ENCODE data around the gene CPED1.
"Not testable (repeated sequence)": the region's sequence is repeated elsewhere in the genome, so short reads cannot be mapped to it uniquely, and the experiment has no call there.

The CPED1 gene

DNA sequence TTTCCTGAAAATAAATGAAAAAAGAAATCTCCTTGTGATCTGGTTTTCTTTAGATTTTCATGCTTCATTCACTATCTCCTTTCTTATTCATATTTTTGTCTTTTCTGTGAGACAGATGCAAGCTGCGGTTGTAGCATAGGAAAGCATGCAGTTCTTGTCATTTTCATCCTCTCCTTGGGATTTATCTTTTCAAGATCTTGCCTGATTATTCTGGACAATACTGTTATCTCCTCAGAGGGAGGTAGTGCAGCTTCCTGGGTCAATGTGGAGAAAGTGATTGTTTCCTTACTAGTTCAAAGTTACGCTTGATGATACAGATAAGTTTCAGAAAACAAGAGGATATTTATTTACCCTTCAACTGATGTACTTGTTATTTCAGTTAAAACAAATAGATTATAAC is 114.6 kb downstream of the CPED1 start:
- Histone ChIP-seq H3K27me3 (ENCODE audit: low read depth) (peaks cover 16% of the 10 kb centered on the region), H3K36me3 (replicated peaks) (no peaks in the 10 kb centered on the region), H3K4me1 (peaks cover 2% of the 10 kb centered on the region; the same call in 1 of the 2 replicates), H3K4me3 (no peak overlapping the region), H3K9me3 (no peaks in the 10 kb centered on the region)
- in situ Hi-C loops (cut with MboI; ENCODE audit: low sequenced_read_pairs): no loop called here
- DNase-seq (ENCODE audit: low spot score in 2 of 2): no peak

DNA sequence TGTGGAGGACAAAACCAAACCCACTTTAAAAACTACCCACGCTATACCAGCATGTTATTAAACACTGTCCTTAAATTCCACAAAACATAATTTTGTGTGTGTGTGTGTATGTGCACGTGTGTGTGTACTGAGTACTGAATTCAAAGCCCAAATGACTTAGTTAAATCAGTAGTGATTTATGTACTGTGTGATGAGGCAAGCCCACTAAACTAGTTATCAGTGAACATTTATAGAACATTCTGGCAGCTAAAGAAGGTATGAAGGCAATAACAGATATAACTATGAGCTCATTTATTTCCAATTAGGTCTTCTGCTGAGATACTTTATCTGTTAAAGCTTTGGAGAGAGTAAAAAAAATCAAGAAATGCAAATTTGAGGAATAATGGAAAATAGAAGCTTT is 115.1 kb downstream of the CPED1 start:
- Histone ChIP-seq H3K9me3 (no peaks in the 10 kb centered on the region), H3K4me1 (peaks cover 2% of the 10 kb centered on the region; the same call in 1 of the 2 replicates), H3K36me3 (replicated peaks) (no peaks in the 10 kb centered on the region), H3K27me3 (ENCODE audit: low read depth) (peaks cover 16% of the 10 kb centered on the region), H3K4me3 (no peak overlapping the region)
- no peak for DNase-seq (ENCODE audit: low spot score in 2 of 2)
- in situ Hi-C loops (cut with MboI; ENCODE audit: low sequenced_read_pairs): no loop called here

DNA sequence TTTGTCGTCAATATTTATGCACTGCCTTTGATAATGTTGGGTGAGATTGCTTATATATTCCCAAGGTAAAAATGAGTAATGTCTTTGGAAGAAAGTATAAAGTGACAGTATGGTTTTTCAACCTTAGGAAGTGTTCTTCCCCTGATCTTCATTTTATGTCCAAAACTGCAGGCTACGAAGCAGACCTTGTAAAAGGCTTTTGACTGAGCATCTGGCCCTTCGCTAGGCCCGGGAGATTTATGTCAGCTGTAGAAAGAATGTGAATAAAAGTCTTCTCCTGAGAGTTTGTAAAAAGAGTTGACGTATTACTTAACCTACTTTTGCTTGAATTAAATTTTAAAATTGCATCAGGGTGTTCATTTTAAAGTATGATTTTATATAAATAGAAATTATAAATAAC is 116.8 kb downstream of the CPED1 start:
- Histone ChIP-seq H3K4me3 (no peak overlapping the region), H3K27me3 (ENCODE audit: low read depth) (peaks cover 20% of the 10 kb centered on the region), H3K9me3 (no peaks in the 10 kb centered on the region), H3K4me1 (peaks cover 2% of the 10 kb centered on the region; the same call in 1 of the 2 replicates), H3K36me3 (replicated peaks) (no peaks in the 10 kb centered on the region)
- DNase-seq (ENCODE audit: low spot score in 2 of 2): no peak
- in situ Hi-C loops (cut with MboI; ENCODE audit: low sequenced_read_pairs): no loop called here

DNA sequence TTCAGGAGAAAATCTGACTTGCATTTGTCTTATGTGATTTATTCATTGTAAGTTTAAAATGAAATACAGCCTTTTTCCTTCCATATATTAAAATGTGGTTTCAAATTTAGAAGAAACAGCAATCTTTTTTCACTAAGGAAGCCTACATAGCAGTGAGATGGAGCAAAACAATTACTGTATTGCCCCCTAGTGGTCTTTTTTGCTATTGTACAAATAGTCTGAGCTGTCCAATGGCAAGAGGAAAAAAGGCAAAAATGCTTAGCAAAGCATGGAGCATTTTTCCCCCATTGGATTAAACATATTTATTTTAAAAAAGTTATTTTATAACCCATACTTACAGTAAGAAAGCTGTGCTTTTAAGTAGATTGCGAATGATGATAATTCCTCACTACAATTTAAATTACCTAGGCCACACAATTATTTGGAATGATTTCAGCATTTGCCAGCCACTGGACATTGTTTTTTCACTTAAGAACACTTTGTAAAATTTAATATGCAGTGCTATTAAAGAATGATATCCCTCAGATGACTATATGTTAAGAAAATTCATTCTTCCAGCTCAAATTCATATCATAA is 119.5 kb downstream of the CPED1 start:
- H3K36me3 ChIP-seq (replicated peaks): no peaks in the 10 kb centered on the region
- peak in 1 of 2 experiments; percentile 53 for DNase-seq (ENCODE audit: low spot score in 2 of 2)
- no peak overlapping the region for H3K4me3 ChIP-seq
- no peaks in the 10 kb centered on the region; the same call in 1 of the 2 replicates for H3K4me1 ChIP-seq
- no peaks in the 10 kb centered on the region for H3K9me3 ChIP-seq
- peaks cover 20% of the 10 kb centered on the region for H3K27me3 ChIP-seq (ENCODE audit: low read depth)
- in situ Hi-C loops (cut with MboI; ENCODE audit: low sequenced_read_pairs): no loop called here

DNA sequence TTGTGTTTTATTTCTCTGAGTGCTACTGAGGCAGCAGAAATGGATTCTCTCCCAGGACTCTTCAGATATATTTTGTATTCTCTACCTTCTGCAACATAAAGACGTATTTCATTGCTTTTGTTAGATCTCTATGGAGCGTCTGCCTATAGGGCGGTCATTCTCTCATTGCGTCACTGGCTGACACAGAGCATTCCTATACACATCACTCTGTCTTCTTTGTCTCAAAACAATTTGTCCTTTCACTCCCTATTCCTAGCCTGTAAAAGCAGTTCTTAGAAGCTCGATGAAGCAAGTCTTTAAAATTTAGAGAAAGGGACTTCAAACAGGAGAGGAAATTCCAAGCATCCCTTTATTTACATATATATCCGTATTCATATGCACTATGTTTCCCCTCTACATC is 120.6 kb downstream of the CPED1 start:
- Histone ChIP-seq H3K4me1 (no peaks in the 10 kb centered on the region), H3K9me3 (no peaks in the 10 kb centered on the region; the same call in 1 of the 2 replicates), H3K27me3 (ENCODE audit: low read depth) (peaks cover 11% of the 10 kb centered on the region), H3K36me3 (replicated peaks) (no peaks in the 10 kb centered on the region), H3K4me3 (no peak overlapping the region)
- no peak for DNase-seq (ENCODE audit: low spot score in 2 of 2)
- in situ Hi-C loops (cut with MboI; ENCODE audit: low sequenced_read_pairs): no loop called here

DNA sequence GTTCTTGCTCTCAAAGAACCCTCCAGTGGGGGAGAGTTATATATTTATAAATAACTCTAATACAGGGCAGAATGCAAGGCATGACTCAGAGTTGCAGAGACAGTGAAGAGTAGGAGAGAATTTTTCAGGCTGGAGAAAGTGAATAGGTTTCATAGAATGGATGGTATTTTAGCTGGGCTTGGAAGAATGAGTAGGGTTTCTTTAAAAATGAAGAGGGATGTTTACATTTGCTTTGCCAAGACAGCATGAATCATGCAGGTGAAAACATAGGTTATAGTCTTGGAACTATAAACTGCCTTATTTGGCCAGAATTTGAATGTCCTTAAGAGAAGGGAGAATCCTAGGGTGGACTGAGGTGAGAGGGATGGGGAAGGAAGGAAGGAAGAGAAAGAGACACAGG is 124.8 kb downstream of the CPED1 start:
- Histone ChIP-seq H3K27me3 (ENCODE audit: low read depth) (peaks cover 4% of the 10 kb centered on the region; the same call in 1 of the 2 replicates), H3K4me1 (peaks cover 10% of the 10 kb centered on the region), H3K9me3 (no peaks in the 10 kb centered on the region; the same call in 1 of the 2 replicates), H3K4me3 (no peak overlapping the region), H3K36me3 (replicated peaks) (no peaks in the 10 kb centered on the region)
- DNase-seq (ENCODE audit: low spot score in 2 of 2): no peak
- in situ Hi-C loops (cut with MboI; ENCODE audit: low sequenced_read_pairs): no loop called here

DNA sequence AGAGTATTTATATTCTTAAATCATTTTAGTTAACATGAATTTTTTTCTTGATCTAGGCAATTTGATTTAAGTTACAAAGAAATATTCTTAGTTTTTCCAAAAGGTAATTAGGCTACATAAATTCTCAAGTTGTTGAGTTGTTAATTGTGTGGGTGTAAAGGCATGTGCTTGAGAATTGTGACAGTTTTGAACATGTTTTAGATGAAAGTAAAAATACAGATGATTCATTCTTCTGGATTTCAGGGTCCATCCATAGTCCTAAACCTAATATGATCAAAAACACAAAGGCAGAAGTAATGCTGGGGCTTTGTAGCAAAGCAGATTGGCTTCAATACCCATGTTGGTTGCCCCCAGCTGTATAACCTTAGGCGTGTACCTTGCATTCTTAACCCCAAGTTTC is 127.9 kb downstream of the CPED1 start:
- no peak overlapping the region for H3K4me3 ChIP-seq
- H3K27me3 ChIP-seq (ENCODE audit: low read depth): no peaks in the 10 kb centered on the region
- no peaks in the 10 kb centered on the region; the same call in 1 of the 2 replicates for H3K9me3 ChIP-seq
- in situ Hi-C loops (cut with MboI; ENCODE audit: low sequenced_read_pairs): no loop called here
- no peak for DNase-seq (ENCODE audit: low spot score in 2 of 2)
- H3K36me3 ChIP-seq (replicated peaks): no peaks in the 10 kb centered on the region
- peaks cover 10% of the 10 kb centered on the region for H3K4me1 ChIP-seq

DNA sequence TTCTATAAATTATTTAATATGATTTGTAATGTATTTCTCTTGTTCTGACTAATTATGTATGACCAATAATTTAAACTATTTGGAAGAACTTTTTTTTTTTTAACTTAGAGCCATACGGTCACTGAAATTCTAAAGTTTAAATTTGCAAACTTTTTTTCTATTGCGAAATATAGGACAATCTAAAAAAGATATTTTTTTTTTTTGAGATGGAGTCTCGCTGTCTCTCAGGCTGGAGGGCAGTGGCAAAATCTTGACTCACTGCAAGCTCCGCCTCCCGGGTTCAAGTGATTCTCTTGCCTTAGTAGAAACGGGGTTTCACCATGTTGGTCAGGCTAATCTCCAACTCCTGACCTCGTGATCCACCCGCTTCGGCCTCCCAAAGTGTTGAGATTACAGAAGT is 130.5 kb downstream of the CPED1 start:
- in situ Hi-C loops (cut with MboI; ENCODE audit: low sequenced_read_pairs): no loop called here

DNA sequence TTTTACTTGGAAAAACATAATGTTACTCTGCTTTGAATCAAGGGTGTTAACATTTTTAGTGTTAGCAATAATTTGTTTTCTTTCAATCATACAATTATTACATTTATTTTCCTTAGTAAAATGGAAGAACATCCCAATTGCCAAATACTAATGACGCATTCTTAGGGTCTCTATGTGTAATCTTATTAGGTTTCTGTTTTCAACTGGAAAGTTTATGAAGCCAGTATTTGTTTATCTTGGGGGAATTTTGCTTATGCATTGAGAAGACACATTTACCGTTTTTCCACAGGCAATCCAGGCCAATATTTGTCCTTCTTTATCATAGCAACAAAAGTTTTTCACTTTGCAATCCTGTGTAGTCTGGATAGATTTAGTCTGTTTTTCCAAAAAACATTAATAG is 134.5 kb downstream of the CPED1 start:
- DNase-seq (ENCODE audit: low spot score in 2 of 2): no peak
- in situ Hi-C loops (cut with MboI; ENCODE audit: low sequenced_read_pairs): no loop called here
- H3K4me3 ChIP-seq: no peak overlapping the region
- peaks cover 10% of the 10 kb centered on the region; the same call in 1 of the 2 replicates for H3K27me3 ChIP-seq (ENCODE audit: low read depth)
- H3K36me3 ChIP-seq (replicated peaks): no peaks in the 10 kb centered on the region
- H3K9me3 ChIP-seq: no peaks in the 10 kb centered on the region
- no peaks in the 10 kb centered on the region for H3K4me1 ChIP-seq

More for the DNA sequence above, 130.5 kb downstream of the CPED1 start:
- Histone ChIP-seq H3K4me3 (no peak overlapping the region), H3K4me1 (peaks cover 10% of the 10 kb centered on the region), H3K27me3 (ENCODE audit: low read depth) (peaks cover 10% of the 10 kb centered on the region; the same call in 1 of the 2 replicates), H3K9me3 (no peaks in the 10 kb centered on the region; the same call in 1 of the 2 replicates), H3K36me3 (replicated peaks) (no peaks in the 10 kb centered on the region)
- no peak for DNase-seq (ENCODE audit: low spot score in 2 of 2)

DNA sequence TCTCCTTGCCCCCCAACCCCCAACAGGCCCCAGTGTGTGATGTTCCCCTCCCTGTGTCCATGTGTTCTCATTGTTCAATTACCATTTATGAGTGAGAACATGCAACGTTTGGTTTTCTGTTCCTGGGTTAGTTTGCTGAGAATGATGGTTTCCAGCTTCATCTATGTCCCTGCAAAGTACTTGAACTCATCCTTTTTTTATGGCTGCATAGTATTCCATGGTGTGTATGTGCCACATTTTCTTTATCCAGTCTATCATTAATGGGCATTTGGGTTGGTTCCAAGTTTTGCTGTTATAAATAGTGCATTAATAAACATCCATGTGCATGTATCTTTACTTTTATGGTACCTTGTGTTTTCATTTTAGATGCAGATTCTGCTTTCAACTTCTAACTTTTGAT is 136.9 kb downstream of the CPED1 start:
- in situ Hi-C loops (cut with MboI; ENCODE audit: low sequenced_read_pairs): loop anchor here (25.0 kb wide), 1 partner anchor 862 kb away; no protein-coding TSS in a partner anchor
- DNase-seq (ENCODE audit: low spot score in 2 of 2); H3K27me3 ChIP-seq (ENCODE audit: low read depth); H3K36me3 ChIP-seq (replicated peaks); H3K9me3 ChIP-seq; H3K4me3 ChIP-seq; H3K4me1 ChIP-seq: not testable (repeated sequence)

DNA sequence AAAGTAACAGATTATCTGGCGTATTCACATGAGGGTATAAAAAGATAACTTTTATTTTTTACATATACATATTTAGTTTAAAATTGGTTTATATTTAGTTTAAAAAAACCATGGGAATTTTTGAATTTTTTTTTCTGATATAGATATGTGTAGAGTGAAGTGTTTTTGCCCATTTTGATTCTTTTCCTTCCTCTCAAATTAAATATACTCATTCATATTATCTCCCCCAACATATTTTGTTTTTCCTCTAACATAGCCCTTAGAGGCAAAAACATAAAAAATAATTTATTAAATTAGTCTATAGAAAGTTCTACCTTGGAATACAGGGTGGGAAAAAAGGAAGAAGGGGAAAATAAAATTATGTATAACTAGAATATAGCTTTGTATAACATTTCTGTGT is 137.7 kb downstream of the CPED1 start:
- DNase-seq (ENCODE audit: low spot score in 2 of 2): no peak
- H3K27me3 ChIP-seq (ENCODE audit: low read depth): peaks cover 10% of the 10 kb centered on the region; the same call in 1 of the 2 replicates
- H3K4me1 ChIP-seq: no peaks in the 10 kb centered on the region
- no peak overlapping the region for H3K4me3 ChIP-seq
- H3K36me3 ChIP-seq (replicated peaks): no peaks in the 10 kb centered on the region
- no peaks in the 10 kb centered on the region for H3K9me3 ChIP-seq
- in situ Hi-C loops (cut with MboI; ENCODE audit: low sequenced_read_pairs): loop anchor here (25.0 kb wide), 1 partner anchor 861 kb away; no protein-coding TSS in a partner anchor

DNA sequence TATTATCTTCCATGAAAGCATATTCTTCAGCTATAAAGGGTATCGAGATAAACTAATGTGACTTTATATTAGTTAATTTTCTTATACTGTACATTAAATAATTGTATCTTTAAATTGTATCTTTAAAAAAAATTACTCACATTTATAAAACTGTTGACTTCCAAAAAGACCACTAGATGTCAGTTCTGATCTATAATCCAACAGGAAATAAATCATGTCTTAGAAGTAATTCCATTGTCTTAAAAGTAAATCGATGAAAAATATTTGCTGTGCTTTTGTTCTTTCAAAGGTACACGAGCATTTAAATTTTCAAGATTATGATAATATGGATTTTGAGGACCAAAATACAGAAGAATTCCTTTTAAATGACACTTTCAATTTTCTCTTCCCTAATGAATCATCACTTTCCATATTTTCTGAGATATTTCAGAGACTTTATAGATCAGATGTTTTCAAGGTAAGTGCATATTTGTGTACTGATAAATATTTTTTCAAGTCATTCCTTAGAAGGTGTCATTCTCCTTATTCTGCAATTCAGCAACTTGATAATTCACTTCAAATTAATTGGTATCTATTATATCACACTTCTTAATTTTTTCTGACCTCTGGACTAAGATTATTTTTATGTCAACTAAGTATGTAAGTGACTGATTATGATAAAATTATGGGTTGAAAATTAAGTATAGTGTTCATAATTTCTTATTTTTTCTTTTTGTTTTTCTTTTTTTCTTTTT is 138.5 kb downstream of the CPED1 start:
- Histone ChIP-seq H3K4me1 (no peaks in the 10 kb centered on the region), H3K9me3 (no peaks in the 10 kb centered on the region), H3K36me3 (replicated peaks) (no peaks in the 10 kb centered on the region), H3K27me3 (ENCODE audit: low read depth) (peaks cover 6% of the 10 kb centered on the region; the same call in 1 of the 2 replicates), H3K4me3 (no peak overlapping the region)
- in situ Hi-C loops (cut with MboI; ENCODE audit: low sequenced_read_pairs): loop anchor here (25.0 kb wide), 1 partner anchor 860 kb away; no protein-coding TSS in a partner anchor
- no peak for DNase-seq (ENCODE audit: low spot score in 2 of 2)

DNA sequence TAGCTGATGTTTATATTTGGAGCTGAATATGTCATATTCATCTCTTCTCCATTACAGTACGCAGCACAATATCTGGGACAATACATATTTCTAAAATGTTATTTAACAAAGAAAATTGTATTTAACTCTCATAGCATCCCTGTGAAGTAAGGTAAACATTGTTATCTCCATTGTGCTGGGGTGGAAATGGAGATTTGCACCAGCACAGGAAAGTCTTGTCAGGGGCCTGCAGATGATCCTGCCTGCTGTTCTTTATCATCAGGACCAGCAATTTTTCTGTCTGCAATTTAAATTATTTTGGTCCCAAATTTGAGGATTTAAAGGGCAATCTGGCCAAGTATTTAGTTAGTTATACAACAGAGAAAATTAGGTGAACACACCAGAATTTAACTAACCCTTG is 144.4 kb downstream of the CPED1 start:
- Histone ChIP-seq H3K27me3 (ENCODE audit: low read depth) (no peaks in the 10 kb centered on the region), H3K4me1 (peaks cover 2% of the 10 kb centered on the region; the same call in 1 of the 2 replicates), H3K9me3 (no peaks in the 10 kb centered on the region), H3K4me3 (no peak overlapping the region), H3K36me3 (replicated peaks) (no peaks in the 10 kb centered on the region)
- in situ Hi-C loops (cut with MboI; ENCODE audit: low sequenced_read_pairs): loop anchor here (25.0 kb wide), 1 partner anchor 854 kb away; no protein-coding TSS in a partner anchor
- DNase-seq (ENCODE audit: low spot score in 2 of 2): no peak

DNA sequence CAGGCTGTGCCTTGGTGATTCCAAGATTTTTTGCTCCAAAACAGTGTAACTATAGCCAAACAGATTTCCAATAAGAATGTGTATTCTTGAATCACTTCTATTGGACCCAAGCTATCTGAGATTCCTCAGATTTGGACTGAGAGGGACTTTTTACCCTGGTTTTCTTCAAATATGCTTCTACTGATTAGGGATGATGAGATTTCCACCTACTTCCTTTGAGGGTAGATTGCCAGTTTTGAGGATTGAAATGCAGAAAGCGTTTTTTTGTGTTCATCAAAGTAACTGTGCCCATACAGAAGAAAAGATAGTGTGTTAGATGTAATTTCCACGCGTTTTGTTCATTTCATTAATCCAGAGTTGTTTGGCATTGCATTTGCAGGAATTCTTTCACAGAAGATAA is 144.9 kb downstream of the CPED1 start:
- no peaks in the 10 kb centered on the region for H3K27me3 ChIP-seq (ENCODE audit: low read depth)
- no peaks in the 10 kb centered on the region for H3K36me3 ChIP-seq (replicated peaks)
- H3K4me1 ChIP-seq: peaks cover 2% of the 10 kb centered on the region; the same call in 1 of the 2 replicates
- H3K4me3 ChIP-seq: no peak overlapping the region
- no peak for DNase-seq (ENCODE audit: low spot score in 2 of 2)
- in situ Hi-C loops (cut with MboI; ENCODE audit: low sequenced_read_pairs): loop anchor here (25.0 kb wide), 1 partner anchor 854 kb away; no protein-coding TSS in a partner anchor
- H3K9me3 ChIP-seq: no peaks in the 10 kb centered on the region
